ENCODE results near the gene AMT.

The AMT gene

DNA sequence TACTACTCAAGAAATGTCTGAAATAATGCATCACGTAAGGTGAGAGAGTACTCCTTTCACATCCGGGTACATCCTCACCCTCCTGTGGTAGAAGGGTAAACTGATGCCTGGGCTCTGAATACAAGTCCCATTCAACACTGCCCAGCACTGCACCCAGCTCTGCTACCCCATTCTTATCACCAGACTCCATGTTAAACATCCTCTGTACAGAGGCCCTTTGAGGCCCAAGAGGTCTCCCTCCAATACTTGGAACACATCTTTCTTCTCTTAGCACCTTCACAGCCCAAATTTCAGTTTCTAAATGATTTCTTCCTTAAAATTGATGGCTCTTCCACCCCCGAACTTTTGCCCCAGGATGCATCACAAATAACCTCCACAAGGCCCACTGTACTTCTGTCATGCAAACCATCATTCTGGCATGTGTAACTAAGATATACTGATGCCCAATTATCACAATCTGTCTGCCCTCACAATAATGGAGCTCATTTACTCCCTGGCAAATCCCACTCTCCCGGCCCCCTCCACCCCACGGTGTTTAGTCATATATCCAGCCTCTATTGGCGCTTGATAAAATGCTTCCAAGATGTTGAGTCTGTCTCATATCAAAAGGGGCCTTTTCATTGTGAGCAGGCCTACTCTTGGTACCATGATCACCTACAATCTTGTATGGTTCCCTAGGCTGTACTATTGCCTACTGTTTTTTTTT lies 51.5 kb downstream of the AMT start:
- Histone ChIP-seq H3K9ac (ENCODE audit: insufficient read length) (no peak overlapping the region), H3K36me3 (ENCODE audit: insufficient read depth, low read length) (peaks cover 42% of the 10 kb centered on the region; the same call in 1 of the 2 replicates), H3K27ac (no peak overlapping the region), H3K9me3 (ENCODE audit: low read depth, low read length) (no peaks in the 10 kb centered on the region), H3K4me3 (no peak overlapping the region)
- DNase-seq (ENCODE audit: low read depth, low spot score) = no peak
- no peak for TF ChIP-seq FOXP2 (optimal IDR thresholded peaks at IDR 0.05; ENCODE audit: control extremely low read depth, extremely low read length, insufficient read depth)
- no peak for TF ChIP-seq EZH2 (IDR thresholded peaks at IDR 0.05)
- no peak for TF ChIP-seq POLR2AphosphoS5 (IDR thresholded peaks at IDR 0.05; ENCODE audit: borderline replicate concordance, low read depth, low read length)

Measured in SK-N-MC (cell line).